ENCODE data around the gene DAND5. TPM values are rescaled to one million over a fixed set of nuclear protein-coding genes. Genes with fewer than 3 reads are reported as not detected.

The DAND5 gene
- not detected for total RNA-seq

GRCh38 chr19:12969292-12969988 is at the start of gene DAND5:
DAND5 (plus strand) TSS chr19:12969576; CDS start chr19:12969661, 85 bp downstream.
- TF ChIP-seq CTCF (IDR thresholded peaks at IDR 0.05) = no peak
- TF ChIP-seq POLR2A (IDR thresholded peaks at IDR 0.05) = no peak
- no peak for TF ChIP-seq EP300 (IDR thresholded peaks at IDR 0.05)
- no peak for TF ChIP-seq POLR2AphosphoS5 (IDR thresholded peaks at IDR 0.05)
- Histone ChIP-seq H3K9me3 (no peaks in the 10 kb centered on the region), H3K27me3 (no peaks in the 10 kb centered on the region), H3K36me3 (no peaks in the 10 kb centered on the region), H3K4me3 (no peak within 1 kb of the TSS), H3K27ac (no peak within 1 kb of the TSS), H3K4me1 (peaks cover 3 to 11% (median 8%) of the 10 kb centered on the region in 4 donors)
- ATAC-seq (ENCODE audit: low FRiP score in 2 of 2) = peak in 1 of 2 donors; percentile 20
- WGBS, 2 donors = 56 to 64% methylated on average over 12 to 13 of the region's 14 CpGs
- DNase-seq = no peak

GRCh38 chr19:12921047-12921446 is 48.3 kb upstream of the DAND5 start:
- ATAC-seq (ENCODE audit: low FRiP score in 2 of 2) = no peak
- peaks cover 6 to 13% (median 9%) of the 10 kb centered on the region in 4 donors for H3K4me1 ChIP-seq
- H3K4me3 ChIP-seq = no peak overlapping the region
- DNase-seq = no peak
- whole genome bisulfite sequencing, 2 donors = 34 to 45% methylated on average over 3 of the region's 3 CpGs
- peaks cover 31 to 40% (median 39%) of the 10 kb centered on the region in 4 donors for H3K36me3 ChIP-seq
- H3K9me3 ChIP-seq = no peaks in the 10 kb centered on the region
- TF ChIP-seq CTCF (IDR thresholded peaks at IDR 0.05) = no peak
- no peak for TF ChIP-seq POLR2AphosphoS5 (IDR thresholded peaks at IDR 0.05)
- no peak for TF ChIP-seq EP300 (IDR thresholded peaks at IDR 0.05)
- no peak for TF ChIP-seq POLR2A (IDR thresholded peaks at IDR 0.05)
- no peak overlapping the region for H3K27ac ChIP-seq
- H3K27me3 ChIP-seq = no peaks in the 10 kb centered on the region

GRCh38 chr19:12922959-12923358 is 46.4 kb upstream of the DAND5 start:
- no peaks in the 10 kb centered on the region for H3K9me3 ChIP-seq
- peaks cover 37 to 56% (median 54%) of the 10 kb centered on the region in 4 donors for H3K36me3 ChIP-seq
- H3K4me3 ChIP-seq = no peak overlapping the region
- DNase-seq (no peak), ATAC-seq (ENCODE audit: low FRiP score in 2 of 2) (no peak)
- H3K27ac ChIP-seq = no peak overlapping the region
- 97 to 99% methylated on average over 4 of the region's 4 CpGs for WGBS, 2 donors
- H3K4me1 ChIP-seq = peaks cover 6 to 13% (median 9%) of the 10 kb centered on the region in 4 donors
- no peaks in the 10 kb centered on the region for H3K27me3 ChIP-seq
- no peak for TF ChIP-seq POLR2A (IDR thresholded peaks at IDR 0.05)

GRCh38 chr19:12924621-12925310 is 44.6 kb upstream of the DAND5 start:
- H3K9me3 ChIP-seq = no peaks in the 10 kb centered on the region
- H3K36me3 ChIP-seq = peaks cover 47 to 74% (median 72%) of the 10 kb centered on the region in 4 donors
- WGBS, 2 donors = 93 to 97% methylated on average over 24 to 29 of the region's 29 CpGs
- no peak overlapping the region for H3K4me3 ChIP-seq
- no peak for ATAC-seq (ENCODE audit: low FRiP score in 2 of 2)
- peaks cover 0 to under 1% (median under 1%) of the 10 kb centered on the region in 4 donors for H3K4me1 ChIP-seq
- H3K27me3 ChIP-seq = no peaks in the 10 kb centered on the region
- H3K27ac ChIP-seq = no peak overlapping the region
- DNase-seq = no peak
- no peak for TF ChIP-seq POLR2AphosphoS5 (IDR thresholded peaks at IDR 0.05)
- no peak for TF ChIP-seq CTCF (IDR thresholded peaks at IDR 0.05)
- no peak for TF ChIP-seq POLR2A (IDR thresholded peaks at IDR 0.05)
- TF ChIP-seq EP300 (IDR thresholded peaks at IDR 0.05) = no peak

GRCh38 chr19:12930002-12930645 is 39.3 kb upstream of the DAND5 start:
- no peaks in the 10 kb centered on the region for H3K9me3 ChIP-seq
- TF ChIP-seq POLR2AphosphoS5 (IDR thresholded peaks at IDR 0.05) (no peak), POLR2A (IDR thresholded peaks at IDR 0.05) (no peak)
- peaks cover 21 to 57% (median 48%) of the 10 kb centered on the region in 4 donors for H3K36me3 ChIP-seq
- peaks cover 11 to 36% (median 12%) of the 10 kb centered on the region in 4 donors for H3K4me1 ChIP-seq
- WGBS, 2 donors = 89 to 92% methylated on average over 17 to 19 of the region's 19 CpGs
- H3K4me3 ChIP-seq = no peak overlapping the region
- DNase-seq = peak in 1 of 2 donors; percentile 75
- no peak for ATAC-seq (ENCODE audit: low FRiP score in 2 of 2)
- no peak overlapping the region for H3K27ac ChIP-seq
- H3K27me3 ChIP-seq = no peaks in the 10 kb centered on the region
